Hepatocyte (in vitro differentiated cells): ENCODE data around the gene HERC6. TPM values are rescaled to one million over a fixed set of nuclear protein-coding genes. Genes with fewer than 3 reads are reported as not detected.
A peak's percentile ranks its signal among the peaks of the same experiment; 100 is the strongest.

Experiments used
- DNase-seq: peaks from one replicate; pipeline ENCODE4 v3.0.0-alpha.2; 2016; ENCODE audit warnings: low spot score
- H2AFZ ChIP-seq: fragments of 200-600 bp; sonication (generic); 2 replicates; pipeline ENCODE4 v1.6.0; 2016; ENCODE audit warnings: antibody characterized with exemption, mild to moderate bottlenecking
- H3K27ac ChIP-seq: fragments of 200-600 bp; sonication (generic); 2 replicates; pipeline ENCODE4 v1.5.1; 2016; ENCODE audit warnings: mild to moderate bottlenecking
- H3K27me3 ChIP-seq: fragments of 200-600 bp; sonication (generic); 2 replicates; pipeline ENCODE4 v1.6.1; 2016
- H3K36me3 ChIP-seq: fragments of 200-600 bp; sonication (generic); replicated peaks from 2 replicates; pipeline ENCODE4 v1.5.1; 2016; ENCODE audit warnings: low read depth; ENCODE audit not compliant: insufficient read depth
- H3K4me1 ChIP-seq: fragments of 200-600 bp; sonication (generic); 2 replicates; pipeline ENCODE4 v1.5.1; 2016; ENCODE audit warnings: mild to moderate bottlenecking, moderate library complexity; ENCODE audit not compliant: insufficient read depth
- H3K4me2 ChIP-seq: fragments of 200-600 bp; sonication (generic); 2 replicates; pipeline ENCODE4 v1.6.0; 2016
- H3K4me3 ChIP-seq: fragments of 200-600 bp; sonication (generic); 2 replicates; pipeline ENCODE4 v1.5.1; 2016; ENCODE audit warnings: mild to moderate bottlenecking
- H3K79me2 ChIP-seq: fragments of 200-600 bp; sonication (generic); 2 replicates; pipeline ENCODE4 v1.6.0; 2017; ENCODE audit warnings: mild to moderate bottlenecking
- H3K9me2 ChIP-seq: fragments of 200-600 bp; sonication (generic); replicated peaks from 2 replicates; pipeline ENCODE4 v1.6.0; 2017; ENCODE audit warnings: mild to moderate bottlenecking; ENCODE audit not compliant: insufficient read depth
- H3K9me3 ChIP-seq: fragments of 200-600 bp; sonication (generic); 2 replicates; pipeline ENCODE4 v1.5.1; 2016; ENCODE audit warnings: low read depth, mild to moderate bottlenecking
- H4K20me1 ChIP-seq: fragments of 200-600 bp; sonication (generic); 2 replicates; pipeline ENCODE4 v1.6.0; 2016; ENCODE audit warnings: mild to moderate bottlenecking; ENCODE audit not compliant: insufficient read depth, poor library complexity, severe bottlenecking
- EZH2 ChIP-seq: fragments of 200-600 bp; sonication (generic); IDR thresholded peaks from 2 replicates; pipeline ENCODE4 v1.6.1; 2016; ENCODE audit warnings: antibody characterized with exemption, mild to moderate bottlenecking, borderline replicate concordance
- EZH2phosphoT487 ChIP-seq: fragments of 200-600 bp; sonication (generic); IDR thresholded peaks from one replicate; pipeline ENCODE4 v1.6.1; 2018; ENCODE audit warnings: antibody characterized with exemption, mild to moderate bottlenecking, low read depth, moderate library complexity; ENCODE audit not compliant: unreplicated experiment, severe bottlenecking
- WGBS: methylation state at CpG from one replicate; pipeline ENCODE4 v1.1.6; 2016; ENCODE audit warnings: low lambda C conversion rate; ENCODE audit errors: missing lambda C conversion rate; 5-methylcytosine and 5-hydroxymethylcytosine counted together
- polyA plus RNA-seq: library from polyadenylated mRNA; unstranded; fragments of >200 nt; fragmentation: Nextera tagmentation; extraction: Ambion mirVana; gene quantifications from 2 replicates; pipeline ENCODE4 v1.2.1, GENCODE V29; 2016
- total RNA-seq: library from RNA; depleted of rRNA; stranded (reverse); fragments of >200 nt; gene quantifications from 2 replicates; pipeline ENCODE4 v1.2.3, GENCODE V29; 2014
- TF ChIP-seq, protein P1 (sequence below): fragments of 200-600 bp; sonication (generic); IDR thresholded peaks from 2 replicates; pipeline ENCODE4 v1.5.1; 2016; ENCODE audit warnings: antibody characterized with exemption, mild to moderate bottlenecking; ENCODE audit not compliant: poor library complexity

The HERC6 gene
- total and polyA plus RNA-seq, 2 experiments from 2014 or later, result 5.9 to 6.9 TPM

DNA sequence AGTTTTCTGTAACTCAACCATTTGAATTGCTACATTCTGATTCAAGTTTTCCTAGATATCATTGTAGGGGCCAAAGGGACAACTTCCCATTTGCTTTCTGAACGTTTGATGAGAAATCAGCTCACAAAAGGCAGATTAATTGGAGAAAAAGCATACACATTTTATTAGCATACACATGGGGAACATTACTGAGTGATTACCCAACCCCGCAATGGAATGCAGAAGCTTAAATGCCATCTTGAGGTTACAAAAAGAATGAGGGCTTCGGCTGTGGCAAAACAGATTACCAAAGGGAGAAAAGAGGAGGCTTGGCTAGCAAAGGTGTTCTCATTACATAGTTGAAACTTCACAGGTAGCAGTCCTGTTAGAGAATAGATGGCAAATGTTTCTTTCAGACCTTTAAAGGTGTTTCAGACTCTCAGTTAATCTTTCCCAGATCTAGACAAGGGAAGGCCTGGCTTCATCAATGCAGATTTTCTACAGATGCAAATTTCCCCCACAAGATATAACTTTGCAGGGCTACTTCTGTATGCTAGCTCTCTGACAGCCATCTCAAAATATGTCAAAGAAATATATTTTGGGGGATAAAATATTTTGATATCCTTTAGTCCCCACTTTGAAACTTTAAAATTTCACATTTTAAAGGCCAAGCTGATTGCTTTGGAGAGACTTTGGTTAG is 26.5 kb upstream of the HERC6 start:
- no peaks in the 10 kb centered on the region for H3K27me3 ChIP-seq
- no peaks in the 10 kb centered on the region for H3K9me2 ChIP-seq
- no peaks in the 10 kb centered on the region for H4K20me1 ChIP-seq
- H3K9me3 ChIP-seq, result no peaks in the 10 kb centered on the region
- DNase-seq, result no peak
- no peaks in the 10 kb centered on the region for H3K79me2 ChIP-seq
- H3K4me2 ChIP-seq, result no peak overlapping the region
- no peak overlapping the region for H3K4me3 ChIP-seq
- 56% methylated on average over 3 of the region's 3 CpGs for WGBS
- H2AFZ ChIP-seq, result peak overlapping the region; percentile 33
- H3K27ac ChIP-seq, result peak overlapping the region; percentile 3
- no peaks in the 10 kb centered on the region for H3K36me3 ChIP-seq
- H3K4me1 ChIP-seq, result no peaks in the 10 kb centered on the region
- TF ChIP-seq EZH2phosphoT487, result no peak
- TF ChIP-seq, protein P1, sequence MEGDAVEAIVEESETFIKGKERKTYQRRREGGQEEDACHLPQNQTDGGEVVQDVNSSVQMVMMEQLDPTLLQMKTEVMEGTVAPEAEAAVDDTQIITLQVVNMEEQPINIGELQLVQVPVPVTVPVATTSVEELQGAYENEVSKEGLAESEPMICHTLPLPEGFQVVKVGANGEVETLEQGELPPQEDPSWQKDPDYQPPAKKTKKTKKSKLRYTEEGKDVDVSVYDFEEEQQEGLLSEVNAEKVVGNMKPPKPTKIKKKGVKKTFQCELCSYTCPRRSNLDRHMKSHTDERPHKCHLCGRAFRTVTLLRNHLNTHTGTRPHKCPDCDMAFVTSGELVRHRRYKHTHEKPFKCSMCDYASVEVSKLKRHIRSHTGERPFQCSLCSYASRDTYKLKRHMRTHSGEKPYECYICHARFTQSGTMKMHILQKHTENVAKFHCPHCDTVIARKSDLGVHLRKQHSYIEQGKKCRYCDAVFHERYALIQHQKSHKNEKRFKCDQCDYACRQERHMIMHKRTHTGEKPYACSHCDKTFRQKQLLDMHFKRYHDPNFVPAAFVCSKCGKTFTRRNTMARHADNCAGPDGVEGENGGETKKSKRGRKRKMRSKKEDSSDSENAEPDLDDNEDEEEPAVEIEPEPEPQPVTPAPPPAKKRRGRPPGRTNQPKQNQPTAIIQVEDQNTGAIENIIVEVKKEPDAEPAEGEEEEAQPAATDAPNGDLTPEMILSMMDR, result no peak
- TF ChIP-seq EZH2, result no peak

DNA sequence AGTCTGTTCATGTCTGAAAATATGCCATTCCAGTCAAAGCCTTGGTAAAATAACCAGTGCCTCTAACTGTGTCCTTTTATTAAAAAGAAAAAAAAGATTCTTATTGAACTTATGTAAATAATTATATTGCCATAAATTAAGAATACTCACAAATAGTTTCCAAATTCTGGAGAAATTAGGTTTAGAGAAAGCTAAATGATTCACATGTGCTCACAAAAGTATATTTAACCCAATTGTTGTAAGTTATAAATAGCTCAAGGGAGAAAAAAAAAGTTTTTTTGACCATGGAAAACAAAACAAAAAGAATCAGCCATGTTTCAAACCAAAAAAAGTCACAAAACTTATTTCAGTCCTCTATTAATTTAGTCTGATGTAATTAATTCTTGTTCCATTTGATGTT is 25.3 kb upstream of the HERC6 start:
- no peak overlapping the region for H3K4me3 ChIP-seq

DNA sequence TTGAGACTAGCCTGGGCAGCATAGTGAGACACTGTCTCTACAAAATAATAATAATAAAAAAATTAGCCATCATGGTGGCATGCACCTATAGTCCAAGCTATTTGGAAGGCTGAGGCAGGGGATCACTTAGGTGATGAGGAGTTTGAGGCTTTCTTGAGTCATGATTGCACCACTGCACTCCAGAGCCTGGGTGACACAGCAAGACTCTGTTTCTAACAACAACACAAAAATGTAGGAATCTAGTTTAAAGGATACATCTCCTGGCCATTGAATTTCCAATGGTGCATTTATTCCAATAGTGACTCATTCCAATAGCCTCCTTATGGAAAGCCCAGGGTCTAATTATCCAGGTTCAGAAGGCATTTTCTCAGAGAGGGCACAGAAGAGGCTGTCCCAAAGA is 21.9 kb upstream of the HERC6 start:
- no peak for DNase-seq
- Histone ChIP-seq H3K9me3 (no peaks in the 10 kb centered on the region), H3K4me1 (no peaks in the 10 kb centered on the region), H3K9me2 (no peaks in the 10 kb centered on the region), H3K27me3 (no peaks in the 10 kb centered on the region), H3K4me3 (no peak overlapping the region), H3K27ac (no peak overlapping the region), H3K4me2 (no peak overlapping the region), H3K36me3 (no peaks in the 10 kb centered on the region), H3K79me2 (no peaks in the 10 kb centered on the region), H2AFZ (no peak overlapping the region), H4K20me1 (no peaks in the 10 kb centered on the region)
- TF ChIP-seq EZH2phosphoT487 (no peak), EZH2 (no peak)
- TF ChIP-seq, protein P1, result no peak

More for the DNA sequence above, 25.3 kb upstream of the HERC6 start:
- H3K79me2 ChIP-seq, result no peaks in the 10 kb centered on the region
- H3K4me1 ChIP-seq, result no peaks in the 10 kb centered on the region
- no peak for DNase-seq
- TF ChIP-seq EZH2phosphoT487, result no peak
- TF ChIP-seq EZH2, result no peak
- TF ChIP-seq, protein P1, result no peak
- no peak overlapping the region for H3K27ac ChIP-seq
- H2AFZ ChIP-seq, result no peak overlapping the region
- H4K20me1 ChIP-seq, result no peaks in the 10 kb centered on the region
- no peaks in the 10 kb centered on the region for H3K9me2 ChIP-seq
- no peak overlapping the region for H3K4me2 ChIP-seq
- no peaks in the 10 kb centered on the region for H3K27me3 ChIP-seq
- no peaks in the 10 kb centered on the region for H3K9me3 ChIP-seq
- no peaks in the 10 kb centered on the region for H3K36me3 ChIP-seq
